ENCODE data around the gene AVEN.

DNA sequence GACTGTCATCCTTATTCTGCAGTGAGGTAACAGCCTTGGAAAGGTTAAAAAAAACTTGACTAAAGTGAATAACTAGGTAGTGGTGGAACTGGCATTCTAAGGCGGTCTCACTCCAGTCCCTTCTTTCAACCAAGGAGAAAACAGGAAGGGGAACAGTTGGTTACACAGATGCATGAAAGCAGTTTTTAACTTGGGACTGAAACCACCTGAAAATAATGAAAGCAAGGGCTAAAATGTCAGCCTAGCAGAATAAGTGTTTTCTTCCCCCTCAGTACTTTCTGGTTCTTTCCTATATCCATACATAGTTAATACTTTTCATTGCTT is 748 bp upstream of the AVEN start:
- TF ChIP-seq POLR2AphosphoS5 (IDR thresholded peaks at IDR 0.05) = no peak
- TF ChIP-seq, protein P1, sequence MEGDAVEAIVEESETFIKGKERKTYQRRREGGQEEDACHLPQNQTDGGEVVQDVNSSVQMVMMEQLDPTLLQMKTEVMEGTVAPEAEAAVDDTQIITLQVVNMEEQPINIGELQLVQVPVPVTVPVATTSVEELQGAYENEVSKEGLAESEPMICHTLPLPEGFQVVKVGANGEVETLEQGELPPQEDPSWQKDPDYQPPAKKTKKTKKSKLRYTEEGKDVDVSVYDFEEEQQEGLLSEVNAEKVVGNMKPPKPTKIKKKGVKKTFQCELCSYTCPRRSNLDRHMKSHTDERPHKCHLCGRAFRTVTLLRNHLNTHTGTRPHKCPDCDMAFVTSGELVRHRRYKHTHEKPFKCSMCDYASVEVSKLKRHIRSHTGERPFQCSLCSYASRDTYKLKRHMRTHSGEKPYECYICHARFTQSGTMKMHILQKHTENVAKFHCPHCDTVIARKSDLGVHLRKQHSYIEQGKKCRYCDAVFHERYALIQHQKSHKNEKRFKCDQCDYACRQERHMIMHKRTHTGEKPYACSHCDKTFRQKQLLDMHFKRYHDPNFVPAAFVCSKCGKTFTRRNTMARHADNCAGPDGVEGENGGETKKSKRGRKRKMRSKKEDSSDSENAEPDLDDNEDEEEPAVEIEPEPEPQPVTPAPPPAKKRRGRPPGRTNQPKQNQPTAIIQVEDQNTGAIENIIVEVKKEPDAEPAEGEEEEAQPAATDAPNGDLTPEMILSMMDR (IDR thresholded peaks at IDR 0.05 in 8 of 11, conservative IDR thresholded peaks at IDR 0.05 in 3 of 11) = no peak

All from spleen (tissue), 7 donors.